H1 (cell line): ENCODE results near the gene CYP2B6. TPM values are rescaled to one million over a fixed set of nuclear protein-coding genes. Genes with fewer than 3 reads are reported as not detected.

ENCODE experiments used
- CTCF ChIA-PET: fragments of 300-600 bp; sonication (Branson Sonifier 250); formaldehyde crosslinking; loops from one replicate; lab custom pipeline; 2021; ENCODE audit not compliant: partially characterized antibody; lab: Charles Lee
- POLR2A ChIA-PET: fragments of 300-600 bp; sonication (Branson Sonifier 250); formaldehyde crosslinking; loops from one replicate; lab custom pipeline; 2021; ENCODE audit warnings: inconsistent platforms; ENCODE audit not compliant: partially characterized antibody; lab: Charles Lee
- DNase-seq, 2 experiments: peaks; one replicate each; pipeline versions ENCODE4 v3.0.0 to v3.0.0-alpha.2; 2010 to 2022; ENCODE audit warnings: low spot score in 2 of 2, low read depth in 1 of 2, mixed read lengths in 1 of 2
- FAIRE-seq: peaks from 2 replicates; lab custom pipeline; 2011; peaks lifted over from hg19 to GRCh38; lab: Jason Lieb, UNC
- H2AFZ ChIP-seq: 2 replicates; pipeline ENCODE4 v1.8.1; 2012; ENCODE audit warnings: low read length, inconsistent platforms
- H2AK5ac ChIP-seq: 2 replicates; pipeline ENCODE4 v1.6.1; 2013; ENCODE audit warnings: low read depth, low read length
- H2BK120ac ChIP-seq: replicated peaks from 2 replicates; pipeline ENCODE3; 2013; ENCODE audit warnings: low read depth, low read length, inconsistent platforms
- H2BK12ac ChIP-seq: 2 replicates; pipeline ENCODE4 v1.6.1; 2013; ENCODE audit warnings: low read depth, low read length
- H2BK15ac ChIP-seq: 2 replicates; pipeline ENCODE4 v1.6.1; 2013; ENCODE audit warnings: low read length
- H2BK20ac ChIP-seq: 2 replicates; pipeline ENCODE4 v1.6.1; 2013; ENCODE audit warnings: low read length
- H2BK5ac ChIP-seq: 2 replicates; pipeline ENCODE4 v1.6.1; 2013; ENCODE audit warnings: low read depth, low read length
- H3K14ac ChIP-seq: 2 replicates; pipeline ENCODE4 v1.6.1; 2013; ENCODE audit warnings: inconsistent platforms; ENCODE audit not compliant: insufficient read length
- H3K18ac ChIP-seq: 2 replicates; pipeline ENCODE4 v1.6.1; 2013; ENCODE audit warnings: low read length; ENCODE audit errors: extremely low read depth
- H3K23ac ChIP-seq: 2 replicates; pipeline ENCODE4 v1.6.1; 2013; ENCODE audit warnings: inconsistent platforms; ENCODE audit not compliant: insufficient read length
- H3K23me2 ChIP-seq: 2 replicates; pipeline ENCODE4 v1.6.1; 2013; ENCODE audit warnings: low read depth, low read length
- H3K27ac ChIP-seq: 2 replicates; pipeline ENCODE4 v1.6.1; 2011; ENCODE audit warnings: low read depth, low read length, inconsistent platforms
- H3K27me3 ChIP-seq, 4 experiments: replicated peaks in 1 of 4; 1 replicate in 1 of 4; 2 replicates in 3 of 4; pipeline versions ENCODE4 v1.6.1 to v1.8.1; 2011 to 2013; ENCODE audit warnings: low read length in 3 of 4, mild to moderate bottlenecking in 3 of 4, inconsistent platforms in 2 of 4, mixed read lengths in 2 of 4, moderate library complexity in 1 of 4; ENCODE audit not compliant: control insufficient read depth in 3 of 4, insufficient read depth in 3 of 4; ENCODE audit errors: extremely low read depth in 1 of 4
- H3K36me3 ChIP-seq, 4 experiments: 2 replicates each; pipeline versions ENCODE4 v1.6.1 to v1.8.1; 2011 to 2013; ENCODE audit warnings: mild to moderate bottlenecking in 4 of 4, low read length in 3 of 4, moderate library complexity in 2 of 4, control low read depth in 1 of 4, inconsistent platforms in 1 of 4; ENCODE audit not compliant: insufficient read depth in 4 of 4, control insufficient read depth in 2 of 4
- H3K4ac ChIP-seq: replicated peaks from 2 replicates; pipeline ENCODE3; 2013; ENCODE audit warnings: low read length, low read depth, mixed read lengths, inconsistent platforms; ENCODE audit not compliant: insufficient read length
- H3K4me1 ChIP-seq, 4 experiments: replicated peaks in 1 of 4; 1 replicate in 1 of 4; 2 replicates in 3 of 4; pipeline versions ENCODE4 v1.6.1 to v1.8.1; 2011 to 2013; ENCODE audit warnings: low read length in 3 of 4, inconsistent platforms in 2 of 4, mixed read lengths in 1 of 4; ENCODE audit not compliant: insufficient read depth in 4 of 4, control insufficient read depth in 3 of 4
- H3K4me2 ChIP-seq, 2 experiments: 2 replicates each; pipeline versions ENCODE4 v1.6.1 to v1.8.1; 2011 to 2013; ENCODE audit warnings: low read depth in 2 of 2, low read length in 2 of 2, control low read depth in 1 of 2, inconsistent platforms in 1 of 2, mild to moderate bottlenecking in 1 of 2; ENCODE audit not compliant: insufficient read depth in 1 of 2
- H3K4me3 ChIP-seq, 4 experiments: fragments of 200-600, 300-600 bp in 1 of 4; sonication (generic), shearing (Covaris generic), sonication (Bioruptor Twin) in 1 of 4; 2 replicates each; pipeline versions ENCODE4 v1.5.1 to v1.8.1; 2011 to 2016; ENCODE audit warnings: low read length in 4 of 4, low read depth in 3 of 4, control low read depth in 2 of 4, inconsistent platforms in 2 of 4, mild to moderate bottlenecking in 2 of 4, mixed read lengths in 1 of 4, moderate library complexity in 1 of 4; ENCODE audit not compliant: insufficient read depth in 2 of 4; ENCODE audit errors: extremely low read depth in 1 of 4
- H3K56ac ChIP-seq: replicated peaks from 2 replicates; pipeline ENCODE3; 2013; ENCODE audit warnings: low read depth, mild to moderate bottlenecking, mixed read lengths, low read length, inconsistent platforms; ENCODE audit not compliant: insufficient read length
- H3K79me1 ChIP-seq: 2 replicates; pipeline ENCODE4 v1.6.1; 2013; ENCODE audit warnings: low read depth, low read length, control low read depth
- H3K79me2 ChIP-seq, 2 experiments: 2 replicates each; pipeline versions ENCODE4 v1.6.1 to v1.8.1; 2012 to 2013; ENCODE audit warnings: low read length in 2 of 2, mild to moderate bottlenecking in 2 of 2, inconsistent platforms in 1 of 2; ENCODE audit not compliant: insufficient read depth in 2 of 2, control insufficient read depth in 1 of 2
- H3K9ac ChIP-seq, 4 experiments: replicated peaks in 1 of 4; 1 replicate in 1 of 4; 2 replicates in 3 of 4; pipeline versions ENCODE4 v1.6.1 to v1.8.1; 2011 to 2013; ENCODE audit warnings: low read depth in 3 of 4, low read length in 3 of 4, control low read depth in 2 of 4, mild to moderate bottlenecking in 2 of 4, moderate library complexity in 2 of 4, inconsistent platforms in 1 of 4; ENCODE audit errors: extremely low read depth in 1 of 4
- H3K9me3 ChIP-seq, 2 experiments: 2 replicates each; pipeline versions ENCODE4 v1.6.1 to v1.8.1; 2012 to 2013; ENCODE audit warnings: mild to moderate bottlenecking in 2 of 2, moderate library complexity in 2 of 2, control low read depth in 1 of 2, inconsistent platforms in 1 of 2, low read depth in 1 of 2, low read length in 1 of 2, mixed read lengths in 1 of 2; ENCODE audit not compliant: insufficient read depth in 2 of 2
- H4K20me1 ChIP-seq, 2 experiments: replicated peaks in 1 of 2; 2 replicates each; pipeline versions ENCODE3 to v1.8.1; 2011 to 2013; ENCODE audit warnings: inconsistent platforms in 2 of 2, low read length in 2 of 2, mild to moderate bottlenecking in 1 of 2; ENCODE audit not compliant: insufficient read depth in 2 of 2, control insufficient read depth in 1 of 2
- H4K5ac ChIP-seq: 2 replicates; pipeline ENCODE4 v1.6.1; 2013; ENCODE audit warnings: low read length, low read depth, mixed read lengths, inconsistent platforms; ENCODE audit not compliant: insufficient read length
- H4K8ac ChIP-seq: 2 replicates; pipeline ENCODE4 v1.8.0; 2013; ENCODE audit warnings: mild to moderate bottlenecking, moderate library complexity, low read length, inconsistent platforms; ENCODE audit not compliant: insufficient read depth; ENCODE audit errors: extremely low read depth
- H4K91ac ChIP-seq: replicated peaks from 2 replicates; pipeline ENCODE3; 2013; ENCODE audit warnings: low read length, mixed read lengths, inconsistent platforms; ENCODE audit not compliant: insufficient read length
- CTCF ChIP-seq, 3 experiments: IDR thresholded peaks; 1 replicate in 2 of 3; 2 replicates in 1 of 3; pipeline versions ENCODE4 v1.5.1 to v1.6.1; 2011; ENCODE audit warnings: low read length in 3 of 3, mild to moderate bottlenecking in 3 of 3, inconsistent platforms in 2 of 3, low read depth in 1 of 3, moderate library complexity in 1 of 3; ENCODE audit not compliant: insufficient read depth in 1 of 3; ENCODE audit errors: control extremely low read depth in 1 of 3
- HDAC2 ChIP-seq, 2 experiments: fragments of 300-600 bp in 1 of 2; sonication (generic) in 1 of 2; IDR thresholded peaks; 2 replicates each; pipeline ENCODE4 v1.6.1; 2011 to 2012; ENCODE audit warnings: low read depth in 2 of 2, low read length in 2 of 2, mild to moderate bottlenecking in 2 of 2, moderate library complexity in 2 of 2, borderline replicate concordance in 1 of 2, inconsistent platforms in 1 of 2
- JUND ChIP-seq: IDR thresholded peaks from 2 replicates; pipeline ENCODE4 v1.6.1; 2011; ENCODE audit warnings: mild to moderate bottlenecking, improper control_type of control experiment, low read length
- KDM1A ChIP-seq: fragments of 200-600, 300-600 bp; sonication (generic); IDR thresholded peaks from 2 replicates; pipeline ENCODE4 v1.7.1; 2016; ENCODE audit warnings: mild to moderate bottlenecking, low read length, borderline replicate concordance
- MAX ChIP-seq: IDR thresholded peaks from 2 replicates; pipeline ENCODE4 v1.6.1; 2012; ENCODE audit warnings: inconsistent platforms
- PHF8 ChIP-seq: fragments of 200-600 bp; sonication (generic); conservative IDR thresholded peaks from 2 replicates; pipeline ENCODE4 v1.7.1; 2012; ENCODE audit warnings: low read depth, mild to moderate bottlenecking, inconsistent platforms, low read length, moderate library complexity
- RAD21 ChIP-seq, 2 experiments: IDR thresholded peaks in 1 of 2; conservative IDR thresholded peaks in 1 of 2; 2 replicates each; pipeline ENCODE4 v1.6.1; 2011; ENCODE audit warnings: low read depth in 2 of 2, low read length in 2 of 2, improper control_type of control experiment in 1 of 2, inconsistent platforms in 1 of 2, mild to moderate bottlenecking in 1 of 2, moderate library complexity in 1 of 2
- RNF2 ChIP-seq: fragments of 200-900, 300-1000 bp; sonication (generic); IDR thresholded peaks from 2 replicates; pipeline ENCODE4 v1.7.1; 2016; ENCODE audit warnings: borderline replicate concordance, low read depth, mild to moderate bottlenecking, antibody characterized with exemption, low read length; ENCODE audit not compliant: poor library complexity, severe bottlenecking; ENCODE audit errors: missing control alignments
- SP4 ChIP-seq: IDR thresholded peaks from 2 replicates; pipeline ENCODE4 v1.6.1; 2012; ENCODE audit warnings: low read length, inconsistent platforms
- WGBS, 2 experiments: shearing (Covaris generic) in 1 of 2; methylation state at CpG; one replicate each; pipeline versions ENCODE4 v1.1.6 to v1.1.7; 2013 to 2015; ENCODE audit warnings: low lambda C conversion rate in 2 of 2, mixed read lengths in 2 of 2, inconsistent platforms in 1 of 2, low coverage in 1 of 2, missing lambda C conversion rate in 1 of 2; ENCODE audit not compliant: insufficient replicate concordance in 2 of 2, insufficient coverage in 1 of 2, insufficient read length in 1 of 2; ENCODE audit errors: extremely low coverage in 1 of 2, missing lambda C conversion rate in 1 of 2; 5-methylcytosine and 5-hydroxymethylcytosine counted together
- polyA plus RNA-seq, 7 experiments: library from polyadenylated mRNA; depleted of rRNA in 3 of 7; stranded (reverse) in 5 of 7; unstranded in 2 of 7; fragments of >200 nt in 5 of 7; fragments of 200-250 nt in 2 of 7; gene quantifications; 1 replicate in 5 of 7; 2 replicates in 1 of 7; 4 replicates in 1 of 7; pipeline versions ENCODE4 v1.2.1 to v1.2.3, GENCODE V29; 2011 to 2013; ENCODE audit warnings: missing spikeins in 2 of 7, mixed read lengths in 2 of 7
- total RNA-seq: library from RNA; stranded (reverse); fragmentation: NEBNext Ultra II Directional; extraction: Animal tissue kit (Norgen Biotek cat#: 25700); gene quantifications from 2 replicates; pipeline ENCODE4 v1.2.1, GENCODE V29; 2021

Gene CYP2B6
- total and polyA plus RNA-seq, 2 of the 8 experiments (the other 6 are each of a cell fraction or from before 2014, with no cell fraction given): 2.8 to 5.4 TPM

GRCh38 chr19:41023193-41023592, 32.1 kb downstream of the CYP2B6 start:
- no peak overlapping the region for H3K27ac ChIP-seq
- H2AFZ ChIP-seq: no peak overlapping the region
- no peak overlapping the region for H3K4ac ChIP-seq
- H4K20me1 ChIP-seq: no peaks in the 10 kb centered on the region
- no peaks in the 10 kb centered on the region; a peak in 1 of 7 replicates for H3K4me1 ChIP-seq
- no peak overlapping the region for H3K9ac ChIP-seq
- no peak overlapping the region for H4K5ac ChIP-seq
- WGBS, 2 experiments: 86% methylated on average over 2 of the region's 2 CpGs; no CpG with 5 or more reads in 1 of the 2 experiments
- no peak overlapping the region for H3K4me2 ChIP-seq
- no peaks in the 10 kb centered on the region for H3K79me1 ChIP-seq
- no peak overlapping the region for H2BK20ac ChIP-seq
- peaks cover 0 to 9% (median 8%) of the 10 kb centered on the region in 4 experiments; a peak in 3 of 7 replicates for H3K27me3 ChIP-seq
- H2BK15ac ChIP-seq: no peak overlapping the region
- FAIRE-seq: no peak
- no peaks in the 10 kb centered on the region for H3K79me2 ChIP-seq
- H3K36me3 ChIP-seq: no peaks in the 10 kb centered on the region
- H3K14ac ChIP-seq: no peak overlapping the region
- DNase-seq: no peak
- no peak overlapping the region for H4K91ac ChIP-seq
- no peak overlapping the region for H2BK120ac ChIP-seq
- H2BK5ac ChIP-seq: no peak overlapping the region
- H3K23me2 ChIP-seq: no peaks in the 10 kb centered on the region; the same call in 1 of the 2 replicates
- H3K4me3 ChIP-seq: no peak overlapping the region
- no peak overlapping the region for H3K23ac ChIP-seq
- ChIA-PET CTCF (interaction anchor here (0.6 to 2.3 kb wide), 9 partner anchors 10 to 104 kb away, joined by 3 to 15 read pairs (median 3); no protein-coding TSS in a partner anchor), POLR2A (interaction anchor here (1.1 kb wide), 1 partner anchor 121 kb away, joined by 3 read pairs; no protein-coding TSS in a partner anchor)
- no peak overlapping the region for H2BK12ac ChIP-seq
- H4K8ac ChIP-seq: no peak overlapping the region
- no peak overlapping the region for H3K18ac ChIP-seq
- no peak overlapping the region for H2AK5ac ChIP-seq
- no peak overlapping the region for H3K56ac ChIP-seq
- H3K9me3 ChIP-seq: no peaks in the 10 kb centered on the region
- no peak for TF ChIP-seq HDAC2 (IDR thresholded peaks at IDR 0.05; ENCODE audit: borderline replicate concordance in 1 of 2, low read depth in 2 of 2, low read length in 2 of 2)
- TF ChIP-seq KDM1A: 0 out of 2 replicates have a peak, but pooled peaks have one; percentile 13
- TF ChIP-seq MAX: no peak
- no peak for TF ChIP-seq RNF2
- no peak for TF ChIP-seq PHF8
- TF ChIP-seq CTCF (IDR thresholded peaks at IDR 0.05; ENCODE audit: control extremely low read depth in 1 of 3, insufficient read depth in 1 of 3, low read depth in 1 of 3, low read length in 3 of 3): peak; percentile 35 to 55 (median 36)
- TF ChIP-seq JUND: no peak
- no peak for TF ChIP-seq SP4
- TF ChIP-seq RAD21 (IDR thresholded peaks at IDR 0.05 in 1 of 2, conservative IDR thresholded peaks at IDR 0.05 in 1 of 2; ENCODE audit: low read depth in 2 of 2, low read length in 2 of 2): peak; percentile 52 to 55
